HG02840 (cell line): Measurements from ENCODE around the gene GREB1.

Experiments used
- ATAC-seq: cut with Tn5 transposase; IDR thresholded peaks from one replicate; pipeline ENCODE4 v1.9.1; 2021; ENCODE audit warnings: mild to moderate bottlenecking, moderate library complexity, moderate number of reproducible peaks; ENCODE audit not compliant: unreplicated experiment, low FRiP score

GREB1 gene, protein sequence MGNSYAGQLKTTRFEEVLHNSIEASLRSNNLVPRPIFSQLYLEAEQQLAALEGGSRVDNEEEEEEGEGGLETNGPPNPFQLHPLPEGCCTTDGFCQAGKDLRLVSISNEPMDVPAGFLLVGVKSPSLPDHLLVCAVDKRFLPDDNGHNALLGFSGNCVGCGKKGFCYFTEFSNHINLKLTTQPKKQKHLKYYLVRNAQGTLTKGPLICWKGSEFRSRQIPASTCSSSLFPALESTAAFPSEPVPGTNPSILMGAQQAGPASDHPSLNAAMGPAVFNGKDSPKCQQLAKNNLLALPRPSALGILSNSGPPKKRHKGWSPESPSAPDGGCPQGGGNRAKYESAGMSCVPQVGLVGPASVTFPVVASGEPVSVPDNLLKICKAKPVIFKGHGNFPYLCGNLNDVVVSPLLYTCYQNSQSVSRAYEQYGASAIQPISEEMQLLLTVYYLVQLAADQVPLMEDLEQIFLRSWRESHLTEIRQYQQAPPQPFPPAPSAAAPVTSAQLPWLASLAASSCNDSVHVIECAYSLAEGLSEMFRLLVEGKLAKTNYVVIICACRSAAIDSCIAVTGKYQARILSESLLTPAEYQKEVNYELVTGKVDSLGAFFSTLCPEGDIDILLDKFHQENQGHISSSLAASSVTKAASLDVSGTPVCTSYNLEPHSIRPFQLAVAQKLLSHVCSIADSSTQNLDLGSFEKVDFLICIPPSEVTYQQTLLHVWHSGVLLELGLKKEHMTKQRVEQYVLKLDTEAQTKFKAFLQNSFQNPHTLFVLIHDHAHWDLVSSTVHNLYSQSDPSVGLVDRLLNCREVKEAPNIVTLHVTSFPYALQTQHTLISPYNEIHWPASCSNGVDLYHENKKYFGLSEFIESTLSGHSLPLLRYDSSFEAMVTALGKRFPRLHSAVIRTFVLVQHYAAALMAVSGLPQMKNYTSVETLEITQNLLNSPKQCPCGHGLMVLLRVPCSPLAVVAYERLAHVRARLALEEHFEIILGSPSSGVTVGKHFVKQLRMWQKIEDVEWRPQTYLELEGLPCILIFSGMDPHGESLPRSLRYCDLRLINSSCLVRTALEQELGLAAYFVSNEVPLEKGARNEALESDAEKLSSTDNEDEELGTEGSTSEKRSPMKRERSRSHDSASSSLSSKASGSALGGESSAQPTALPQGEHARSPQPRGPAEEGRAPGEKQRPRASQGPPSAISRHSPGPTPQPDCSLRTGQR (N-terminal part only)

DNA sequence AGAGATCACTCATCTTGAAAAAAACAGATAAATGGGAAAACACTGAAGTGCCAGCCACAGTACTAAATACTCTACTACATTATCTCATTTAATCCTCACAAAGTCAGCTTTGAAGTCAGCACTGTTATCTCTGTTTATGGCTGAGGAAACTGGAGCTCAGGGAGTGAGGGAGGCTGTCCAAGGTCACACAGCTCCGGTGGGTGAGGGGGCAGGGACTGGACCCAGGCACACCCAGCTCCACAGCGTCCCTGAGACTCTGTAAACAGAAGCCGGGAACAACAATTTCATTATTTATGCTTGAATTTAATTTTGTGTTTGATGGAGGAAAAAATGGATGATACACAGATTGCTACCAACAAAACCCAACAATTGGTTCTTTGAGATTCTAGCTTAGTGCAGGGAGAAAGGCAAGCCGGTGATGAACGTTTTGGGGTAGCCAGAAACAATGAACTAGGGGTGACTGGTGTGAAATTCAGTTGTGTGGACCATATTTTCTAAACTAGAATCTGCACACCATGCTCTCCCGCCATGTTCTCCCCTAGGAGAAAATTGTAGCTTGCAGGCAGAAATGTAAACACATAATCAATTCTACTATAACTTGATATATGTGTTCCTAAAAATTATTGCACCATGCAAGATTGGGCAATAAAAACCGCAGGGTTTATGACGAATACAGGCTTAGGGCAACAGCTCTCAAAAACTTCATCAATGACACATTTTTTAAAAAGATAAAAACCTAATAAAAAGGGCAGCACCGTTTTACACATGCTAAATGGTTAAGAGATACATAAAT lies at the start of gene GREB1:
GREB1 (plus strand) TSS at position 768 of the 793 bp plus-strand sequence. CDS start 22,570 bp downstream, outside the sequence.
- no peak for ATAC-seq

DNA sequence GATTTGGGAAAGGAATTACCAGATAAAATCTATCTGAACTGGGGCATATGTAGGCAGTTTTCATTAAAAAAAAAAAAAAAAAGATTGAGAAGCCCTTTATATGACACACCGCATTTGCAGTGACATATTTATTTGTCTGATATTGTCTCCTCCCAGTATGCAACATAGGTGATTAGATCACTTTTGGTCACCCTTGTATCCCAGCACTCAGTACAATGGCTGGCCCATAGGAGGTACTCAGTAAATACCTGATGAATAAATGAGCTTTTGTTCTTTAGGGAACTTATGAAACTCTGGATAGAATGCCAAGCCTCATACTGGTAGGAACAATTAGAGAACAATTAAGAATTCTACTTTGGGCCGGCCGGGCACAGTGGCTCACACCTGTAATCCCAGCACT lies 45.0 kb upstream of the GREB1 start:
- ATAC-seq = no peak

DNA sequence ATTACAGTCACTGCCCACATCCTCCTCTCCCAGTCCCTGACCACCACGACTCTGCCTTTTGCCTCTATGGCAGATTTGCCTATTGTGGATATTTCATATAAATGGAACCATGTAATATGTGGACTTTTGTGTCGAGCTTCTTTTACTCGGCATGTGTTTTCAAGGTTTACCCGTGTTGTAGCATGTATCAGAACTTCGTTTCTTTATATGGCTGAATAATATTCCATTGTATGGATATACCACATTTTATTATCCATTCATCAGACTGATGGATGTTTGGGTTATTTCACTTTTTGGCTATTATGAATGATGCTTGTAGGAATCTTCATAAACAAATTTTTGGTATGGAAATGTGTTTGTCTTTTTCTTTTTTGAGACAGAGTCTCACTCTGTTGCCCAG lies 43.7 kb upstream of the GREB1 start:
- no peak for ATAC-seq

DNA sequence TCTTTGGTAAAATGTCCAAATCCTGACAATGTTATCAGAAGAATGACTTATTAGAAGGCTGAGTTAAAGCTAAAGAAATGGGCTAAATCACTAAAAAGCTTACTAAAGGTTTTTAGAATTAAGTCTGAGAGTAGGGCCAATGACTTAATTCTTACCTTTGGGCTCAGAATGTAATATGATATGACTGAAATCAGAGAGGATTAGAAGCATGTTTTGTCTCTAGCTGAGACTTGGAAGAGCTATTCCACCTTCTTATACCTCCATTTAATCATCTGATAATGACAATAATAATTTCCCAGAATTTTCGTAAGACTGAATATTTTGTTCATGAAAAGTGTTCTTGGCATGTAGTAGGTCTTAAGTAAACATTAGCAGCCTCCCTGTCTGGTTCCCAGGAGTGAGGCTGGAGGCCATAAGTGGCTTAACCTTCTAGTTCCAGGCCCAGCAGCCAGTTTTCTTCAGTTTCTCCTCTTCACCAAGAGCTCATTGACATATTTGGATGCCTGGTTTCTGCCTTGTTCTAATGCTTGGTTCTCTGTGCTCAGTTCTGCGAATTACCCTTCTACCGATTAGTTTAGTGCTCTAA lies 42.4 kb upstream of the GREB1 start:
- no peak for ATAC-seq

DNA sequence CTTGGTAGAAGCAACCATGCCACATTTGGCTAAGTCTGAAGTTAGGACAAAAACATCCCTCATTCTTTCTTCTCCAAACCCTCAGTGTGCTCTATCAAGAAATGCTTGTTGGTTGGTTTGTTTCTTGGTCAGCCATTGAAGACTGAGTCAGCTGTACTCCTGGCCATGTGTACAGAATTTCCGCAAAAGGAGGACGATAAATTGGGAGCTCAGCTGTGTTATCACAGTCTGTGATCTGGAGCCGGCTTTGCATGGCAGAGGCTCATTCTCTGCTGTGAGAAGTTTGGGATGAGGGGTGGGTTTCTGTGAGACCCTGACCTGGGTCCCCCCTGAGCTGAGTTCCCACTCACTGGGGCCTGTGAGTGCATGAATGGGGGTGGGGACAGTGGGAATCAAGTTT lies 41.6 kb upstream of the GREB1 start:
- ATAC-seq = no peak

DNA sequence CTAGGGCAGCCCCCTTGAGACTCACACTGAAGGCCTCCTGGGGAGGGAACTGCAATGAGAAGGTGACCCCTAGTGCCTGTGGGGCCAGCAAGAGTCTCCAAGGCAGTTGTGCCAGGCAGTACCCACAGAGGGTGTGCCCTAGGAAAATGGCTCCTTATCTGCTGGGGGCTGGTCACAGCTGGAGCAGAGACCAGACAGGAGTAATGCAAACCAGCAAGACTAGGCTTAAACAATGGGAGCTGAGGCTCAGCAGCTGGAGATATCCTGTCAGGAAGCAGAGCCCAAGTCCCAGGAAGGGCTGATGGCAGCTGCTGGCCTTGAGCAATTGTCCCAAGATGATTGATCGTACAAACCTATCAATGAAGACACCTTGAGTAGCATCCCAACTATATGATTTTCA lies 41.1 kb upstream of the GREB1 start:
- no peak for ATAC-seq

DNA sequence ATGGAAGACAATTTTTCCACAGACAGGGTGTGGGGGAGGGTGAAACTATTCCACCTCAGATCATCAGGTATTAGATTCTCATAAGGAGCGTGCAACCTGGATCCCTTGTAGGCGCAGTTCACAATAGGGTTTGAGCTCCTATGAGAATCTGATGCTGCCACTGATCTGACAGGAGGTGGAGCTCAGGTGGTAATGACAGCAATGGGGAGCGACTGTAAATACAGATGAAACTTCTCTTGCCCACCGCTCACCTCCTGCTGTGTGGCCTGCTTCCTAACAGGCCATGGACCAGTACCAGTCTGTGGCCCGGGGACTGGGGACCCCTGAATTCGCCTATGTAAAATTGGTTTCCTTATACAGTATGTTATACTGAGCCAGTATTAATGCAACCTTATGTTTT lies 40.6 kb upstream of the GREB1 start:
- no peak for ATAC-seq

DNA sequence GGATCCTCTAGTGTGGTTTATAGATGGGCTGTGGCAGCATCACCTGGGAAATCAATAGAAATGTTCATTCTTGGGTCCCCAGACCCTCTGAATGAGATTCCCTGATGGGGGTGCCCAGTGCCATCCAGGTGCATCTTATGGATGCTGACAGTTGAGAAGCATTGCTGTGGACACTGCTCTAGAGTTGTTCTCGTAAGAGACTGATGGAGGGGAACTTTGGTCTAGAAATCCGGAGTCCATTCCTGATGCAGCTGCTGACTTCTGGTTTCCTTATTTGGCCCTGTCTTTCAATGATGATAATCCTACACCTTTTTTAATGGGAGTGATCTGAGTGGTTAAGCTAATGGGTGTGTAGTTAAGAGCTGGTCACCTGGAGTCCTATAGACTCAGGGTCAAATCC lies 39.5 kb upstream of the GREB1 start:
- ATAC-seq = no peak

DNA sequence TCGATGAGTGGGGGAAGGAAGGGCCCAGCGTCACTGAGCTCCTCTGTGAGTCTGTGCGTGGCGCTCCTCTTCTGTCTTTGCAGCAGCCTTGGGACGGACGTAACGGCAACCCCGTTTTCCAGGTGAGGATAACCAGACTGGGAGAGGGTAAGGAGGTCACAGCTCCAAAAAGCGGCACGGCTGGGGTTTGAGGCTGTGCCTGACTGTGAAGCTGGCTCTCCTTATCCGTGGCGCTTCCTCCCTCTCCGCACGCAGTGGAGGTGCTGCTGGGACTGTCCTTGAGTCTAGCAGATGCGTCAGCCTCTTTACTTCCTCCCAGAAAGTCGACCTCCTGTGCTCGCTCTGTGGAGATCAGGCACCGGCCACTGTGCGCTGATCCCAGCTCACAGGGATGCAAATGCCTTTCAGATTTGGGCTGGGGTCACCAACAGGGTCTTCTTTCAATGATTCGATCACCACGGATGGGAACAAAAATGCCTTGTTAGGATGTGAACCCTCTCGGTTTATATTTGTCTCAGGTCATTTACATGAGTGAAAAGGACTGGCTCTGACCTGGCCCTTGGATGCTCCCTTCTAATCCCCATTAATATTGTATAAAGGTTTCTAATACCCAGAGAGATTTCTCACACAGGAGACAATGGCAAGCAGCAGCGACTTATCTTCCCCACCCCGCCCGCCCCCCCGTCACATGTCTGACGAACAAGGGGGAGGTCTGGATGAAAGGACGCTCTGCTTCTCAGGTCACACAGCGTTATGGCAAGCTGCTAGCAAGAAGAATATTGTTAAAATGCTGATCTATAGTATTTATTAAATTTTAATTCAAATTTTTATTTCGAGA lies 37.8 kb upstream of the GREB1 start:
- ATAC-seq = no peak

DNA sequence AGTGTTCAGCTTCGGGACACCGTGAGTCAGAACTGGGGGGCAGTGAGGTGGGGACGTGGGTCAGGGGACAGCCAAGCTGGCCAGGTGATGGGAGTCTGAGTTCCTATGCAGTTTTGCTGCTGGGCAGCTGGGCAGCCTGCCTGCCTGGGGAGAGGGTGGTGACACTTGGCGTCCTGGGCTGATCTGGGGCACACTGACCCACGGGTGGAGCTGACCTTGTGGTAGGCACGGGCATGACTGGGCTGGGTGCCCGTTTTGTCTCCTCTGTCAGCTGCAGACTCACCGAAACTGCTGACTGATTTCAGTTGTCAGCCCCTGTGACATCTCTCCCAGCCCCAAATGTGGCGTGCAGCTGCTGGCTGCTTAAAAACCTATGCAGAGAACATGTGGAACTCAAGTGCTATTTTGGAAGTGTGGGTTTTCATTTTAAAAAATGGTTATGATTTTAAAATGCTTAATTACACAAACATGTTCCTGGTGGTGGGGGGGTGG lies 35.3 kb upstream of the GREB1 start:
- ATAC-seq = no peak

DNA sequence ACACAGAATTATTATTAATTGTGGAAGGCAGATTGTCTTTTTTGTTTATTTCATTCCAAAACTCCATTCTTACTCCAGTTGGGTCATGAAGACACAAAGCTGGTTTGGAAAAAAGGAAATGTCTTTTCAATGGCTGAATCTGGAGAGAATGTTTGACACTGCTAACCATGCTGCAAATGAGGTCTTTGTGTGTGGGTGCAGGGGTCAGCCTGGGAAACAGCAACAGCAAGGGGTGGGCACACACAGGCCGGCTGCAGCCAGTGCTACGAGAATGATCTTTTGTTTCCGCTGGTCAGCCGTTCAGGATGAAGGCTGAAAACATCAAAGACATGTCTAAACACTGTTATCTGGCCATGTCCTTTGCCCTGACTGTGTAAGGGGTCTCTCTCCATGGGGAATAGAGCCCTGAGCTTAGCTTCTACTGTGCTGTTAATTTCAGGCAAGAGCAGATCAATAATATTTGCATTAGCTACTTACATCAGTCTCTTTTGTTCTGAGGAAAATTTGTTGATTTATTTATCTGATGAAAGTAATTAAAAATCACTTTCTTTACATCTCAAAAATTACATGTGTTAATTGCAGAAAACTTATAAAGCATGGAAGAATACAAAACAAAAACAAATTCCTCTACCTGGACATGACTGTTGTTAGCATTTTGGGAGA lies 34.6 kb upstream of the GREB1 start:
- ATAC-seq = no peak

DNA sequence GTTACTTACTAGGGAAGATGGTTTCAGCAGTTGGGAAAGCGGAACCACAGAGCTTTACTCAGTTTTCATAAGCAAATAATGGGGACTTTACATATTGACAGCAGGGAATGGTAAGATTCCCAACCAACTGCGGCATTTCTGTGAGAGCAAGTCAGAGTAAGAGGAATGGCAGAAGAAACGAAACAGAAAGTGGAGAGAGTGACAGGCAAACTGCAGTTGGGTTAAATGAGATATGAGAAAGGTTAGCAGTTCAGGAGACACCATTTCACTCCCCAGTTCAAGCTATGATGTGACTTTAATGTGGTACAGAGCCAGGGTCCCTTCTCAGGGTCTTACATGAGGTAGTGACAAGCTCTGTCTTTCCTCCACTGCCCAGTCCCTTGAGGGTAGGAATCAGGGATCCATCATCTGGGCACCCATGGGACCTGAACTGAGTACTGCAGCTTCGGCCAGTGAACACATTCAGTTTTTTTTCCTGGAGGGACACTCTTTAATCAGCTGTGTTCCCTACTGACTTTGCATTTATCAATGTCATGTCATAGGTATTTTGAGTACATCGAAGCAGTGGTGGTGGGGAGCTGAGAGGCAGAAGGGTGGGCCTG lies 33.0 kb upstream of the GREB1 start:
- ATAC-seq = no peak

DNA sequence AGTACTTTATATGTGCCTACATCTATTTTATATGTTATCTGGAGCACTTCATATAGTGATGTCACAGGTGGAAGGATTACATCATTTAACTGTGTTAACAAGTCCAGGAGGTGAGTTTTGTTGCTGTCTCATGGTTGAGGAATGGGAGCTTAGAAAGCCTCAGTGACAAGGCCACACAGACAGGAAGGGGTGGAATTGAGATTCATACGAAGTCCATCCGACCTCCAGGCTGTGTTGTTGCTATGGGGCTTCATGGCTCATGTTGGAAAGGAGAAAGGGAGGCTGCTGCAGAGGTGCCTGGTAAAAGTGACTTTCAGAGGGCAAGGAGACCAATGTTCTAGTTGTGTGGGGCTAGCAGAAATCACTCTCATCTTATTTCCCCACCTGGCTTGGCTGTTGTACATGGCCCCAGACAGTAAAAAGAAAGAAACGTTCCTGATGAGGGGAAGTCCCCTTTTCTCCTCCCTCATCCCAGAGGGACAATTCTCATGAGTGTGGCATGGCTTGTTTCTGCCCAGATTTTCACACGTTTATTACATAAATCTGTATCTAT lies 31.0 kb upstream of the GREB1 start:
- no peak for ATAC-seq

DNA sequence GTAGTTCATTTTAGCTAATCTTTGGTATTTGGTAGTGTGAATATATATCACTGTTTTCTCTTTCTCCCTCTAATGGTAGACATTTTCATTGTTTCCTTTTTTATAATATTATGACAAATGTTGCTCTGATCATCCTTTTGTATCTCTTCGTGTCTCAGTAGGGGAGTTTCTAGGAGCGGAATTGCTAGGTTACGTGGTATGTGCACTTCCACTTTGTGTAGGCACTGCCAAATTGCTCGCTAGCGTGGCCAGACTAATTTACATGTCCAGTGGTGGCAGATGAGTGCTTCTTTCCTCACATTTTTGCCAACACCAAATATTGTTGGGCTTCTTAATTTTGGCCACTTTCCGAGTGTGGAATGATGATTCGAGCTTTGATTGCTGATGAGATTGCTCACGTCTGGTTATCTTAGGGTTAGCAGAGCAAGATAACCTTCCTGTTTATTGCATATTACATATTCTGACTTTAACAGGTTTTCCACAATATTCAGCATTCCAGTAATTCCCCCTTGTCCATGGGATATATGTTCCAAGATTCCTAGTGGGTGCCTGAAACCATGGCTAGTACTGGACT lies 30.4 kb upstream of the GREB1 start:
- ATAC-seq = no peak

DNA sequence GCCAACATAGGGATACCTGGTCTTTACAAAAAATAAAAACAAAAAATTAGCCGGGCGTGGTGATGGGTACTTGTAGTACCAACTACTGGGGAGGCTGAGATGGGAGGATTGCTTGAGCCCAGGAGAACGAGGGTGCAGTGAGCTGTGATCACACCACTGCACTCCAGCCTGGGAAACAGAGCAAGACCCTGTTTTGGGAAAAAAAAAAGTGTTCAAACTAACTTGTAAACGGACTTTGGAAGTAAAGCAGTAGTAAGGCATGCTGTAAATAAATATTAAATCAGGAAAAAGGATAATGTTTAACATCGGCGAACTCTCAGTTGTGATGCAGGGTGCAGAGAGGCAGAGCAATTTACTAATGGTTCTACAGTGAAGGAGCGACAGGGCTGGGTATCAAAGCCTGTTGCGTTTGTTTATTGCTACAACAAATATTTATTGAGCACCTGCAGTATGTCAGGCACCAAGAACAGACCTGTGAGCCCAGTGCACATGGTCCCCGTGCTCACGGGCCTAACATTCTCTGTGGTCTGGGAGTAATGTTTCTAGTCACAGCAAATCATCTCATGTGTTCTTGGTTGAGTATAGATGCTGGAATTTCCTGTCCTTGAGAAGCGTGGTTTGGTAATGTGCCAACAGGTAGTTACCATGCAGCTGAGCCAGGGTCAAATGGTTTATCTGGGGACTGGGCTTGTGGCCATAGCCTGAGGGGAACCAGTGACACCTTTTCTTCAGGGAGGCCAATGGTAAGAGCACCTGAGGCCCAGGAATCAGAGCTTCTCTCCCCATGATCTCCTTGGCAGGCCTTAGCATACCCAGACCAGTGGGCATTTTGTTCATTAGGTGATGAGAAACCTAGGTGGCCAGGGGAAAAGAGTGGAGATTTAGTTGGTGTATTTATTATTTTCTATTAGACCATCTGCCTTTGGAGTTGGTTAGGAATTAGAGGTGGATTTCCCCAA lies 27.9 kb upstream of the GREB1 start:
- ATAC-seq = no peak

DNA sequence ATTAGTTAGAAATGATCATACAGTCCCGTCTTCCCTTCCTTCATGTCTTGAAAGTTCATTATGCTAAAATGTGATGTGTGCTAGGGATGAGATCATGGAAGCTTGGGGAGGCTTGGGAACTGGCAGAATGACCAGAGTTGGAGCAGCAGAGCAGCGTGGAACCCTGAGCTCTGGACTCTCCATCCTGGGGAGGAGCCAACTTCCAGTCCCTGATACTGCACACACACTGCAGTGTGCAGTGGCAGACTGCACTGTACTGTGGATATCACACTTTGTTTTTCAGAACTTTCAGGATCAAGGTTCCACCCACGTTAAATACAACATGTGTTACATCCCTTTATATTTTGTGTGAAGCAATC lies 27.3 kb upstream of the GREB1 start:
- ATAC-seq = no peak
